HUES64 (cell line): ENCODE measurements around the gene PCDHGC5.
A peak's percentile ranks its signal among the peaks of the same experiment; 100 is the strongest.

Source experiments
- H3K27ac ChIP-seq: 2 replicates; pipeline ENCODE4 v1.7.0; 2013; ENCODE audit warnings: low read depth, low read length, inconsistent platforms
- H3K27me3 ChIP-seq: 2 replicates; pipeline ENCODE4 v1.6.1; 2013; ENCODE audit warnings: mild to moderate bottlenecking, low read length; ENCODE audit not compliant: insufficient read depth
- H3K36me3 ChIP-seq: 2 replicates; pipeline ENCODE4 v1.6.1; 2013; ENCODE audit warnings: mild to moderate bottlenecking, low read length; ENCODE audit not compliant: insufficient read depth
- H3K4me1 ChIP-seq: 2 replicates; pipeline ENCODE4 v1.6.1; 2013; ENCODE audit warnings: mild to moderate bottlenecking, low read length, moderate library complexity; ENCODE audit not compliant: insufficient read depth
- H3K4me3 ChIP-seq: 2 replicates; pipeline ENCODE4 v1.5.1; 2013; ENCODE audit warnings: mild to moderate bottlenecking, low read length, moderate library complexity
- H3K9ac ChIP-seq: 2 replicates; pipeline ENCODE4 v1.6.1; 2013; ENCODE audit warnings: mild to moderate bottlenecking, low read depth, low read length
- H3K9me3 ChIP-seq: 2 replicates; pipeline ENCODE4 v1.6.1; 2013; ENCODE audit warnings: low read depth, low read length; ENCODE audit not compliant: insufficient read depth
- WGBS: fragments of 150-250, 120-280 bp; methylation state at CpG from one replicate; pipeline ENCODE4 v1.1.7; 2013; ENCODE audit warnings: missing lambda C conversion rate; 5-methylcytosine and 5-hydroxymethylcytosine counted together

PCDHGC5 gene

DNA sequence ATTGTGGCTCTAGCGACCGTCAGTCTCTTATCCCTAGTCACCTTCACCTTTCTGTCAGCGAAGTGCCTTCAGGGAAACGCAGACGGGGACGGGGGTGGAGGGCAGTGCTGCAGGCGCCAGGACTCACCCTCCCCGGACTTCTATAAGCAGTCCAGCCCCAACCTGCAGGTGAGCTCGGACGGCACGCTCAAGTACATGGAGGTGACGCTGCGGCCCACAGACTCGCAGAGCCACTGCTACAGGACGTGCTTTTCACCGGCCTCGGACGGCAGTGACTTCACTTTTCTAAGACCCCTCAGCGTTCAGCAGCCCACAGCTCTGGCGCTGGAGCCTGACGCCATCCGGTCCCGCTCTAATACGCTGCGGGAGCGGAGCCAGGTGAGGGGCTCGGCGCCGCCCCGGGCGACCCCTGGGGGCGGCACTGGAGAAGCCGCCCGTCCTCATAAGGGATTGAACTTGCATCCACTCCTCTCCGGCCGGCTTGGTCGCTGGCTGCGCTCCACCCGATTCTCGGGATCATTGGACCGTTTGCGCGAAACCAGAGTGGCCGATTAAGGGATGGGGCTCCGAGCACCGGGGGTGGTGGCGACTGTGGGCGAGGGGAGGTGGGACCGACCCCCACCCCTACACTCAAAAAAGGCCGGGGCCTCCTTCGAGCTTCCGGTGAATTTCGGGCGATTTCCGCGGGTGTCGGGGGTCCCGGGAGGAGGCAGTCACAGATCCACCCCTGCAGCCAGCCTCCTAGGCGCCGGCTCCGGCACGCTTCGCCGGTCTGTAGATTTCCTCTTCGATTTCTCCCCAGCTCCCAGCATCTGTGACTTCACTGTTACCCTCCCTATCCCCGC is 2.7 kb downstream of the PCDHGC5 start:
- H3K27me3 ChIP-seq = peaks cover 3% of the 10 kb centered on the region; the same call in 1 of the 2 replicates
- peaks cover 30% of the 10 kb centered on the region for H3K4me1 ChIP-seq
- no peaks in the 10 kb centered on the region for H3K9me3 ChIP-seq
- 94% methylated on average over 66 of the region's 66 CpGs for WGBS
- H3K9ac ChIP-seq = no peak overlapping the region
- peaks cover 5% of the 10 kb centered on the region; the same call in 1 of the 2 replicates for H3K36me3 ChIP-seq
- no peak overlapping the region for H3K4me3 ChIP-seq
- H3K27ac ChIP-seq = no peak overlapping the region

- Histone ChIP-seq H3K9ac (no peak overlapping the region), H3K36me3 (peaks cover 7% of the 10 kb centered on the region; the same call in 1 of the 2 replicates), H3K27ac (no peak overlapping the region)
Observed at GRCh38 chr5:141492168-141492885, 3.4 kb downstream of the PCDHGC5 start.

DNA sequence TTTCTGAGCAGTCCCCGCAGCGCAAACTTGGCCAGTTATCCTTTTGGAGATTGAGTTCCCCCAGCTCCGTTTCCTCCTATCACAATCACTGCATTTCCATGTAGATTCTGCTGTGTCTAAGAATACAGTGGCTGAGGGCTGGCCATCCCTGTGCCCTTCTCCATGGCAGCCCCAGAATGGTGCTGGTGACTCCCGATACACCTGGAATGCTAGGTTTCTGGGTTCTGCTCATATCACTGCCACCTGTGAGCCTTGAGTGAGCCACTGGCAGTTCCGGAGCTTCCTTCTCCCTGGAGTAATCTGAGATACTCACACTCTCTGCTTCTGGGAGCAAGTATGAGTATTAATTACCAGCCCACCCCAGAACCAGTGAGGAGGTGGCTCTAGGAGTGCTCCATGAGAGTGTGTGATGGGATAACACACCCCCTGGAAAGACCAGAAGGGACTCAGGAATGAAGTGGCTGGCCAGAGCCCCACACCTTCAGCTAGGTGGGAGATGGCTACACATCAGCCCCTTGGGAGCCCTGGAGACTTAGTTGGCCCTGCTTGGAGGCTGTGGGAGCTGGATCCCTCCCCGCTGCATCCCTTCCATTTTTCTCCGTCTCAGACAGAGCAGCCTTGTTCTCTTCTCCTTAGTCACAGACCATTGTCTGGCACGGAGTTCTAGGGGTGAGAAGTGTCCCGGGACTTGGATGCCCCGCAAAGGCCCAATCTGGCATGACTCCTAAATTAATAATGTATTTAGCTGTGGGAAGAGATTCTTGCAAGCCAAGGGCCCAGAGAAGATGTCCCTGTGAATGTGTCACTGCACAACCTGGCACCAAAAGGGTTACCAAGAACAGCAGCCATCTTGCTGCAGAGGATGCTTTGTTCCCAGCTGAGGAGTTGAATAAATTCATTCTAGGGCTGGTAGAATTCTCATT is 4.9 kb downstream of the PCDHGC5 start:
- H3K4me1 ChIP-seq = peaks cover 32% of the 10 kb centered on the region
- H3K36me3 ChIP-seq = peaks cover 13% of the 10 kb centered on the region; the same call in 1 of the 2 replicates
- H3K4me3 ChIP-seq = no peak overlapping the region
- WGBS = 85% methylated on average over 10 of the region's 10 CpGs
- peak overlapping the region; percentile 91 for H3K27ac ChIP-seq
- no peaks in the 10 kb centered on the region for H3K27me3 ChIP-seq
- peak overlapping the region; percentile 36; the same call in 1 of the 2 replicates for H3K9ac ChIP-seq
- H3K9me3 ChIP-seq = no peaks in the 10 kb centered on the region

More at GRCh38 chr5:141492168-141492885, 3.4 kb downstream of the PCDHGC5 start:
- H3K27me3 ChIP-seq = no peaks in the 10 kb centered on the region
- no peak overlapping the region for H3K4me3 ChIP-seq
- WGBS = 95% methylated on average over 68 of the region's 68 CpGs
- H3K9me3 ChIP-seq = no peaks in the 10 kb centered on the region
- peaks cover 32% of the 10 kb centered on the region for H3K4me1 ChIP-seq

DNA sequence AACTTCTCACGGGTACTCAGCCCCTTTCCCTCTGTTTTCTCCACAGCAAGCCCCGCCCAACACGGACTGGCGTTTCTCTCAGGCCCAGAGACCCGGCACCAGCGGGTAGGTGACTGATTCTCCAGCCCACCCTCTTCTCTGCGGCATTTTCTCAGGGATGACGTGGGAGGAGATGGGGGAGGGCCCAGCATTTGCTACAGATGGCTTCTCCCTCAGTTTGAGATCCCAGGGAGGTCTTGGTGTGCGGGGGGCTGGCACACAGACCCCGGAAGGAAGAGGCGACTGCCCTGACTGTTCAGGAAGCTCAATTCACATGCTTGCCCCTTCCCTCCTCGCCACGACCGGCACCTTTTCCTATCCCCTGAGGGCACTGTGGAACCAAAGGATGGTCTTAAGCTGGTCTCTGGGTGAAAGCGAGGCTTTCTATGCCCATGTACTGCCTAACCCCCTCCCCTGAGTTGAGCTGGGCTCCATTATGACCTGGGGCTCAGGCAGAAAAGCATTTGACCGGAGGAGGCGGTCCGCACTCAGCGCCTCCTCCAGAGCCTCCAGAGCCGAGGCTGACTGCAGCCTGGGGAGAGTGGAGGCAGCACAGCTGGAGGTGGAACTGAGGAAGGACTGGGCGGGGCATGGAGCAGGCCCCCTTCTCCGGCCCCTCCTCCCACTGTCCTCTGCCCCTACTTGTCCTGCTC is 6.0 kb downstream of the PCDHGC5 start:
- no peaks in the 10 kb centered on the region for H3K27me3 ChIP-seq
- H3K27ac ChIP-seq = peak overlapping the region; percentile 91
- WGBS = 12% methylated on average over 20 of the region's 22 CpGs
- peaks cover 32% of the 10 kb centered on the region for H3K4me1 ChIP-seq
- H3K9ac ChIP-seq = peak overlapping the region; percentile 36; the same call in 1 of the 2 replicates
- peaks cover 12% of the 10 kb centered on the region; the same call in 1 of the 2 replicates for H3K36me3 ChIP-seq
- no peaks in the 10 kb centered on the region for H3K9me3 ChIP-seq
- H3K4me3 ChIP-seq = peak overlapping the region; percentile 43

DNA sequence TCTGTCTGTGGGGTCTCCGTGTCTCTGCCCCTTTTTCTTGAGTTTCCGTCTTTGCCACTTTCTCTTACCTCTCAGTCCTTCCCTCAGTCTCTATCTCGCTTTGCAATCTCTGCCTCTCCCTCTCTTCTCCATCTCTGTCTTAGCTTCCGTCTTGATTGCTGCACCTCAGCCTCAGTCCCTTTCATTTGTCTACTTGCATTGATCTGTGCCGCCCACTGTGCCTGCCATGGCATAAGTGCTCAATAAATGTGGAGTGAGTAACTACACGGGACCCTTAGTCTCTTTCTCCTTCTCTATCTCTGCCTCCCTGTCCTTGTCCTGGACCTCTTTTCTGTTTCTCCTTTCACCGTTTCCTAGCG is 6.6 kb downstream of the PCDHGC5 start:
- Histone ChIP-seq H3K4me1 (peaks cover 32% of the 10 kb centered on the region), H3K9ac (no peak overlapping the region), H3K36me3 (peaks cover 10% of the 10 kb centered on the region; the same call in 1 of the 2 replicates), H3K9me3 (no peaks in the 10 kb centered on the region), H3K27me3 (no peaks in the 10 kb centered on the region), H3K27ac (peak overlapping the region; percentile 91), H3K4me3 (peak overlapping the region; percentile 43)
- 17% methylated on average over 8 of the region's 8 CpGs for WGBS

DNA sequence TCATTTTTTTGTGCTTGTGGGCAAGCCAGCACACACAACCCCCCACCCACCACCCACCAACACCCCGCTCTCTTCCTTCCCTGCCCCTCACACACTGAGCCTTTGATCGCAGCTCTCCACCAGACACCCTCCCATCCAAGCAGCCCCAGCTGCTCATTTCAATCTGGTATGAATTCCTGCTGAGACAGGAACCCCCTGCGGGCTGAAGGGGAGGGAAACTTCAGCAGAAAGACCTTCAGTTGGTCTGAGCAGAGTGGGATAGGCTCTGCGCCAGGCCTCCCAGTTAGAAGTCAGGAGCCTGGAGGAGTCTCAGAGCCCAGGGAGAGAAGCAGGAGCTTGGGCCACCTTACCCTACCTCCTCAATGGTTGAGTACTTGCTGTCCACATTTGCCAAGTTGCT is 7.2 kb downstream of the PCDHGC5 start:
- 7% methylated on average over 4 of the region's 4 CpGs for WGBS
- Histone ChIP-seq H3K36me3 (peaks cover 10% of the 10 kb centered on the region; the same call in 1 of the 2 replicates), H3K9me3 (no peaks in the 10 kb centered on the region), H3K4me3 (peak overlapping the region; percentile 43; the same call in 1 of the 2 replicates), H3K4me1 (peaks cover 32% of the 10 kb centered on the region), H3K27me3 (no peaks in the 10 kb centered on the region), H3K27ac (peak overlapping the region; percentile 91), H3K9ac (no peak overlapping the region)

- H3K27ac ChIP-seq = no peak overlapping the region
- WGBS = 86% methylated on average over 6 of the region's 7 CpGs
- peaks cover 10% of the 10 kb centered on the region; the same call in 1 of the 2 replicates for H3K36me3 ChIP-seq
- no peaks in the 10 kb centered on the region for H3K27me3 ChIP-seq
- no peak overlapping the region for H3K4me3 ChIP-seq
- peaks cover 3% of the 10 kb centered on the region; the same call in 1 of the 2 replicates for H3K4me1 ChIP-seq
- no peaks in the 10 kb centered on the region for H3K9me3 ChIP-seq
- H3K9ac ChIP-seq = no peak overlapping the region
Observed at GRCh38 chr5:141501761-141502160, 12.9 kb downstream of the PCDHGC5 start.

GRCh38 chr5:141503681-141504080 is 14.8 kb downstream of the PCDHGC5 start:
- H3K9ac ChIP-seq = no peak overlapping the region
- peaks cover 3% of the 10 kb centered on the region; the same call in 1 of the 2 replicates for H3K36me3 ChIP-seq
- H3K4me1 ChIP-seq = peaks cover 16% of the 10 kb centered on the region
- H3K27ac ChIP-seq = no peak overlapping the region
- H3K4me3 ChIP-seq = no peak overlapping the region
- WGBS = 100% methylated on average over 2 of the region's 2 CpGs
- no peaks in the 10 kb centered on the region for H3K9me3 ChIP-seq
- H3K27me3 ChIP-seq = no peaks in the 10 kb centered on the region

- 94% methylated on average over 4 of the region's 4 CpGs for WGBS
- H3K4me1 ChIP-seq = peaks cover 20% of the 10 kb centered on the region
- no peak overlapping the region for H3K4me3 ChIP-seq
- H3K9ac ChIP-seq = no peak overlapping the region
- no peaks in the 10 kb centered on the region for H3K27me3 ChIP-seq
- no peaks in the 10 kb centered on the region; the same call in 1 of the 2 replicates for H3K36me3 ChIP-seq
- no peak overlapping the region for H3K27ac ChIP-seq
- H3K9me3 ChIP-seq = no peaks in the 10 kb centered on the region
Observed at GRCh38 chr5:141504216-141504615, 15.3 kb downstream of the PCDHGC5 start.
